ENCODE data around the gene TBC1D24.

Gene TBC1D24

GRCh38 chr16:2511128-2511800 is 36.3 kb downstream of the TBC1D24 start:
- DNase-seq: no peak
- in situ Hi-C loops (cut with MboI; ENCODE audit: low pct_unique_long_range_greater_than_20kb, low sequenced_read_pairs): no loop called here

GRCh38 chr16:2511996-2512734 is 37.2 kb downstream of the TBC1D24 start:
- in situ Hi-C loops (cut with MboI; ENCODE audit: low pct_unique_long_range_greater_than_20kb, low sequenced_read_pairs): no loop called here

DNA sequence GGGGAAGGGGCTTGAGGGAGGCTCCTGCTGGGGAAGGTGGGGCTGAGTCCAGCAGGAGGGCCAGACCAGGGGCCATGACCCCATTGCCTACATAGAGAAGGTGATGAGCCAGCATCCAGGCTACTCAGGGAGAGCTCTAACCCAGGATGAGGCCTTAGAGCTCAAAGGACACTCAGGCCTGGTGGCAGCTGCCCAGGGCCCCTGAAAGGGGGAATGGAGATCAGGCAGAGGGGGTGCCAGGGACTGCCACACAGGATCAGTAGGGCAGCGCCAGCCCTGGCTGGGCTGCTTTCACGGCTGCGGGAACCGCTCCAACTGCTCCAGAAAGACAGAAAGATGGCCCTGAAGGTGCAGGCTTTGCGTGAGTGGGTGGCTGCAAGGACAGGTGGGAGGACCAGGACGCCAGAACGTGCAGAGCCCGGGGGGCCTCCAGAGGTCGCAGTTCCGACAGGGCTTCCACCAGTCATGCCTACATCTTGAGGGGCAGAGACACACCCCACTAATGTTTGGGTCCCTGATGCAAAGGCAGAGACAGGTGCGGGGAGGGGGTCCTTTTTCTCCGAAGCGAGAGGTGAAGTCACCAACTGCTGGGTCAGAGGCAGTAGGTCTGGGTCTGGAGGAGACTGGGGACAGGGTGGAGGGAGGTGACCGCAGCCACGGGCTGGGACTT is 37.9 kb downstream of the TBC1D24 start:
- in situ Hi-C loops (cut with MboI; ENCODE audit: low pct_unique_long_range_greater_than_20kb, low sequenced_read_pairs): no loop called here
- DNase-seq: no peak

More at GRCh38 chr16:2511996-2512734, 37.2 kb downstream of the TBC1D24 start:
- no peak for DNase-seq

- peak; percentile 90 for DNase-seq
- in situ Hi-C loops (cut with MboI; ENCODE audit: low pct_unique_long_range_greater_than_20kb, low sequenced_read_pairs): no loop called here
These were observed 38.7 kb downstream of the TBC1D24 start, which contains the start of gene ATP6V0C for GRCh38 chr16:2513405-2514332. Gene ATP6V0C, plus strand, starts transcription at chr16:2513952. Its CDS starts 152 bp downstream, at chr16:2514104.

DNA sequence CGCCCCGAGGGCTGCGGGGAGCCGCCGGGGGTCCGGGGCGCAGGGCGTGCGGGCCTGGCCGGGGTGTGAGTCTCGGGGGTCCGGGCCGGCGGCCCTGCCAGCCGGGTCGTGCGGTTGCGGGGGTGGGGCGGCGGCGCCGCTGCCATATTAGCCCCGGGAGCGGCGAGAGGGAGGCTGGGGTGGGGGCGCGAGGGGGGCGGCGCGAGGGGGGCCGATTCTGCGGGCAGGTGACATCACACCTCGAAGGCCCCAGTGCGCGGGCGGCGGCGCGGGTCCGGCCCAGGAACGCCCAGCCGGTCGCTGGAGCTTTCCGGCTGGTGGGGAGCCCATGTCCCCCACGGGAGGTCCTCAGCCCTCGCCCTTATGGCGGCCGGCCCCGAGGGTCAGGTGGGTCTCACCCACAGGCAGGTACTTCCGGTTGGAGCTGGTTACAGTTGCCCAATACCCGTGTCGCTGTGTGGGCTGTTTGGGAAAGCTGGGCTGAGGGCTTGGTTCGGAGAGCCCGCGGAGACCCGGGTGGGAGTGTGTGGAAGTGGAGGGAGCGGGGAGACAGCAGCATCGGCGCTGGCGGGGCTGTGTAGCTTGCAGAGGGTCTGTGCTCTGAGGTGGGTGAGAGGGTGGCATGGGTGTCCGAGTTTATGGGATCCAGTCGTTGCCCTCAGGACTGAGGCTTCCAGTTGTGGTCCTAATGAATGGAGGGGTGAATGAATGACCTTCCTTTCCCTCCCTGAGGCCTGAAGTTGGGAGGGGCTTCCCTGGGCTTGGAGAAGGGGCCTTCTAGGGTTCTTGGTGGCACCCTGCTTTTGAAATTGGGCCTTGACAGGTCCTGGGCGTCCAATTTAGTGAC is 39.6 kb downstream of the TBC1D24 start:
- in situ Hi-C loops (cut with MboI; ENCODE audit: low pct_unique_long_range_greater_than_20kb, low sequenced_read_pairs): no loop called here
- DNase-seq: no peak

DNA sequence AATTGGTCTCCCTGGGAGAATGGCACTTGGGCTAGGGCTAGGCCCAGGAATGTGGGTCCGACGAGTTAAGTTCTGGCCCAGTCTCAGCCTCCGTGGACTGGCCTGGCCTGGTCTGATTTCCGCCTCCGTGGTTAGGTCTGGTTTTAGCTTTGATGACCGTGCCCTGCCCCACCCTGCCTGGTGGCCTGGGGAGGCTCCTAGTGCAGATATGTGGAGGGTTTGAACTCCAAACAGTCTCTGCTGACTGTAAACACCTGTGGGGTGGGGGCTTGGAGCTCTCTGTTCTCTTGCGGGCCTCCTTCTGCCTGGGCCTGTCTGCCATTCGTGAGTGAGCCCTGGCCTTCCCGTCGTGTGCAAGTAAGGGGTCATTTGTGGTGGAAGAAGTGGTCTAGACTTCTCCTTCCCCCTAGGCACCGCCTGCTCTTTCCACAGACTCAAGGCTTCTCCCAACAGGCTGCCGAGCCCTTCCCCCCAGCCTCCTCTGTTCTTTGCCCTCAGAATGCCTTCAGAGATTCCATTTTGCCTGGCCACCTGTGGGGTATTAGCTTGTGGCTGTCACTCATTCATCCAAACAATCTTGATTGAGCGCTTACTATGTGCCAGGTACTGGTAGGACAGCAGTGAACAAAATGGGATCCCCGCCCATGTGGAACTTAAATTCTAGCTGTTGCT is 40.4 kb downstream of the TBC1D24 start:
- DNase-seq: peak; percentile 56
- in situ Hi-C loops (cut with MboI; ENCODE audit: low pct_unique_long_range_greater_than_20kb, low sequenced_read_pairs): no loop called here

GRCh38 chr16:2516391-2517240 is 41.7 kb downstream of the TBC1D24 start:
- in situ Hi-C loops (cut with MboI; ENCODE audit: low pct_unique_long_range_greater_than_20kb, low sequenced_read_pairs): no loop called here
- peak; percentile 84 for DNase-seq

DNA sequence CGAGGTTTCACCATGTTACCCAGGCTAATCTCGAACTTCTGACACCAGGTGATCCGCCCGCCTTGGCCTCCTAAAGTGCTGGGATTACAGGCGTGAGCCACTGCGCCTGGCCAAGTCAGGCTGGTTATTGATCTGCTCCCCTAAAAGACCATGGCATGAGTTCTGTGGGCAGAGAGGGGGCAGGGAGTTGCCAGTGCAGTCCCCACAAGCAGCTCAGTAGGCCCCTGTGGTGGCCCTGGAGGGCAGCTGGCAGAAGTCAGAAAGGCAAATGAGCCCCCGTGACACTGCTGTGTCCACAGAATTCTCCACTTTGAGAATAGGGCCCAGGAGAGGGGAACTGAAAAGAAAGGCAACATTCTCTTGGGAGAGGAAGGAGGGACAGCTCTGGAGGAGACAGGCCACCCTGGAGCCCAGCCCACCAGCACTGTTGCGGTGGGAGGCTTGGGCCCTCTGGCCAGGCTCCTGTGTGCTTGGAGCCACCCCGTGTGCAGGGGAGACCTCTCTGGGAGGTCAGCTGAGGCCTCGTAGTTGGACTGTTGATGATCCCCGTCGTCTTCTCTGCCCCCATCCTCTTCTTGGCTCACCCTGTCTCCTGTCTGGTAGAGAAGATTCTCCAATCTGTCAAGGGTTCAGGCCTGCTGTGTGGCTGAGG is 43.2 kb downstream of the TBC1D24 start:
- in situ Hi-C loops (cut with MboI; ENCODE audit: low pct_unique_long_range_greater_than_20kb, low sequenced_read_pairs): no loop called here

DNA sequence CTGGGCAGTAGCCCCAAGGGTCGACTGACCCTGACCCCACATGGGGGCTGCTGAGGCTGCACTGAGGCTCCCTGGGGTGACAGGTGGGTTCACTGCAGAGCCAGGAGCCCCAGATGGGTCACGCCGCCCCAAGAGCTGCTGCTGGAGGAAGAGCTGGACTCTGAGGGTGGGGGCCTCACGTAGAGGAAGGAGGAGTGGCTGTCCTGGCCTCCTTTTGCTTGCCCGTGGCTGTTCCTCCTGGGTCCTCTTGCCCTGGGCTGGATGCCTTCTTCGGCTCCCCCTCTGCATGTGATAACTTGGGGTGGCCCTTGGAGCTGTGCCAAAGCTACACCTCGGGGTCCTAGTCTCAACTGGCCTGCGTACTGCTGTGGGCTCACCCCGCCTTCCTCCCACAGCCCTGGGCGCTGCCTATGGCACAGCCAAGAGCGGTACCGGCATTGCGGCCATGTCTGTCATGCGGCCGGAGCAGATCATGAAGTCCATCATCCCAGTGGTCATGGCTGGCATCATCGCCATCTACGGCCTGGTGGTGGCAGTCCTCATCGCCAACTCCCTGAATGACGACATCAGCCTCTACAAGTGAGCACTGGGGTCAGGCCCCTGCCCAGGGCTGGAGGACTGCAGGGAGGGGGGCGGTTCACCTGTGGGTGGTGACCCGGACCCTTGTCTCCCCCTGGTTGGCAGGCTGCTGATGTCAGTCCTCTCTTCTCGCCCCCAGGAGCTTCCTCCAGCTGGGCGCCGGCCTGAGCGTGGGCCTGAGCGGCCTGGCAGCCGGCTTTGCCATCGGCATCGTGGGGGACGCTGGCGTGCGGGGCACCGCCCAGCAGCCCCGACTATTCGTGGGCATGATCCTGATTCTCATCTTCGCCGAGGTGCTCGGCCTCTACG is 44.1 kb downstream of the TBC1D24 start:
- in situ Hi-C loops (cut with MboI; ENCODE audit: low pct_unique_long_range_greater_than_20kb, low sequenced_read_pairs): no loop called here
- no peak for DNase-seq

More for the DNA sequence above, 43.2 kb downstream of the TBC1D24 start:
- no peak for DNase-seq

GRCh38 chr16:2519711-2520080 is 44.8 kb downstream of the TBC1D24 start:
- in situ Hi-C loops (cut with MboI; ENCODE audit: low pct_unique_long_range_greater_than_20kb, low sequenced_read_pairs): no loop called here

GRCh38 chr16:2520097-2520783 is 45.3 kb downstream of the TBC1D24 start, which contains the start of gene AMDHD2:
Gene AMDHD2, plus strand, starts transcription at chr16:2520371. Its CDS starts 88 bp downstream, at chr16:2520459.
- in situ Hi-C loops (cut with MboI; ENCODE audit: low pct_unique_long_range_greater_than_20kb, low sequenced_read_pairs): no loop called here
- DNase-seq: peak; percentile 86

More at GRCh38 chr16:2519711-2520080, 44.8 kb downstream of the TBC1D24 start:
- DNase-seq: no peak

DNA sequence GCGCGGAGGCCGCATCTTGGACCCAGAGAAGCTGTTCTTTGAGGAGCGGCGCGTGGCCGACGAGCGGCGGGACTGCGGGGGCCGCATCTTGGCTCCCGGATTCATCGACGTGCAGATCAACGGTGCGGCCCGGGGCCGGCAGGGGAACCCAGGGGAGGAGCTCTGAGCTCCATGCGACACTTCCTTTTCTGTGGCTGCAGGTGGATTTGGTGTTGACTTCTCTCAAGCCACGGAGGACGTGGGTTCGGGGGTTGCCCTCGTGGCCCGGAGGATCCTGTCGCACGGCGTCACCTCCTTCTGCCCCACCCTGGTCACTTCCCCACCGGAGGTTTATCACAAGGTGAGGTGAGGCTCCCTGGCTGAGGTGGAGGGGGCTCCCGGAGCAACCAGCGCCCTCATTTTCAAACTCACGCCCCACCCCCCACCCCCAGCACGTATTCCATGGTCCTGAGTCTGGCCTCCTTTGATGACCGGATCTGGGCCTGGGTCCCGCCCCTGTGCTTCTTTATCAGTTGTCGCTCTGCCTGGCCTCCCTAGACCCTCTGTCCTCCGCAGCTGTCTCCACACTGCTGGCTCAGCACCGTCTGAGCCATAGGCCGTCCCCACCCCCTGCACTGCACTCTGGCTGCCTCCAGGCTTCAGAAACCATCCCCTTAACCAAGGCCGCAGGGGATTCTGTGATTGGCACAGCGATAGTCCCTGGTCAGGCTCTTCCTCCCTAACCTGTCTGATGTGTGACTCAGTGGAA is 46.0 kb downstream of the TBC1D24 start:
- in situ Hi-C loops (cut with MboI; ENCODE audit: low pct_unique_long_range_greater_than_20kb, low sequenced_read_pairs): no loop called here
- DNase-seq: peak; percentile 59

DNA sequence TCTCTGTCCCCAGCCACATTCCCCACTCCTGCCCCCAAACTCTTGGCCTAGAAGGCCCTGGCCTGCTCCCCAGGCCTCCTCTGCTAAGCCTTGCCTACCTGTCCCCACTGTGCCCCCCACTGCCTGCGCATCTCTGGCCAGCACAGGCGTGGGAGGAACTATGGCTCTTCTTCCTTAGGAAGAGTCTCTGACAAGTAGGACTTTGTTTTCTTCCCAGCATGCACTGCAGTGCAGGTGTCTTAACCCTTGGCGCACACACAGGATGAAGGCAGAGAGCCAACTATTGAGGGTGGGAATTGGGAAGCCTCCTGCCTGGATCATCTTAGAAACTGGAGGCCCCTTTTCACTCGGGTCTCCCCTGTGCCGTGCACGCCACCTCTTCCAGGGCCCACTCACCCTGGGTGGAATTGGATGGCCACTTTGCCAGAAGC is 48.9 kb downstream of the TBC1D24 start:
- DNase-seq: no peak
- in situ Hi-C loops (cut with MboI; ENCODE audit: low pct_unique_long_range_greater_than_20kb, low sequenced_read_pairs): no loop called here

- no peak for DNase-seq
- in situ Hi-C loops (cut with MboI; ENCODE audit: low pct_unique_long_range_greater_than_20kb, low sequenced_read_pairs): no loop called here
These were observed 49.5 kb downstream of the TBC1D24 start for GRCh38 chr16:2524339-2524938.
